GM06990 (cell line): ENCODE data around the gene RIC3.

ENCODE experiments used
- DNase-seq: peaks from one replicate; pipeline ENCODE4 v3.0.0-alpha.2; 2011; ENCODE audit not compliant: insufficient read length; ENCODE audit errors: extremely low read depth
- H3K27me3 ChIP-seq: replicated peaks from 2 replicates; pipeline ENCODE4 v1.6.0; 2011; ENCODE audit warnings: low read length; ENCODE audit not compliant: control insufficient read depth, insufficient read depth
- H3K36me3 ChIP-seq: 2 replicates; pipeline ENCODE4 v1.5.1; 2011; ENCODE audit warnings: low read length; ENCODE audit not compliant: control insufficient read depth, insufficient read depth
- H3K4me3 ChIP-seq: replicated peaks from 2 replicates; pipeline ENCODE4 v1.5.1; 2011; ENCODE audit warnings: low read depth, mild to moderate bottlenecking, control low read depth, low read length
- TF ChIP-seq, protein P1 (sequence below): IDR thresholded peaks from 2 replicates; pipeline ENCODE4 v1.5.1; 2011; ENCODE audit warnings: low read length, control low read depth, mild to moderate bottlenecking, inconsistent platforms; ENCODE audit not compliant: insufficient read depth, poor library complexity, severe bottlenecking

The RIC3 gene

DNA sequence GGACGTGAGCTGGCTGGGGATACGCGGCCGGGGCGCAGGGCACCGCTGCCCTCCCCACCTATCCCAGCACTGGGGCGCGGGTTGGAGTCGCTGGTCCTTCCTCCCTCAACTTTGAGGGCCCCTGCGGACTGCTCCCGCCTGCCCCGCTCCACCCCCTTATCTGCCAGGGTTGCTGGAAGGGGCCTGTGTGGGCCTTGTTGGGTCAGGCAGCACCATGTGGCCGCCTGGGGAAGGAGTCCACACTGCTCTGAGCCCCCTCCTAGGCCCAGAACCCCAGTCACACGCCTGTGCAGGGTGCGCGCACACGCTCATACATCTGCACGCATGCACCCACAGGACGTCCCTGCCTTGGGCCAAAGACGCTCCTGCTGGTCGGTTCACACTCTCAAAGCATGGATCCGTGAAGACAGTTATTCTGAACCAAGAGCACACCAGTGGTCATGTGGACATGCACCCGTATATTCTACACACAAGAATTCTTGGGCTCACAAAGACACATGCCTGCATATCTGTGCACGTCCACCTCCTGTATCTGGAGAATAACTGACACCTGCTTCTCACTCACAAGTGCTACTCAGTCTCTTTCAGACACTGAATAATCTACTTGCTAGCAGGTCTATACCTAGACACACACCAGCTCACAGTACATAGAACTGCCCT, 87.1 kb downstream of the RIC3 start:
- H3K4me3 ChIP-seq: no peak overlapping the region
- TF ChIP-seq, protein P1, sequence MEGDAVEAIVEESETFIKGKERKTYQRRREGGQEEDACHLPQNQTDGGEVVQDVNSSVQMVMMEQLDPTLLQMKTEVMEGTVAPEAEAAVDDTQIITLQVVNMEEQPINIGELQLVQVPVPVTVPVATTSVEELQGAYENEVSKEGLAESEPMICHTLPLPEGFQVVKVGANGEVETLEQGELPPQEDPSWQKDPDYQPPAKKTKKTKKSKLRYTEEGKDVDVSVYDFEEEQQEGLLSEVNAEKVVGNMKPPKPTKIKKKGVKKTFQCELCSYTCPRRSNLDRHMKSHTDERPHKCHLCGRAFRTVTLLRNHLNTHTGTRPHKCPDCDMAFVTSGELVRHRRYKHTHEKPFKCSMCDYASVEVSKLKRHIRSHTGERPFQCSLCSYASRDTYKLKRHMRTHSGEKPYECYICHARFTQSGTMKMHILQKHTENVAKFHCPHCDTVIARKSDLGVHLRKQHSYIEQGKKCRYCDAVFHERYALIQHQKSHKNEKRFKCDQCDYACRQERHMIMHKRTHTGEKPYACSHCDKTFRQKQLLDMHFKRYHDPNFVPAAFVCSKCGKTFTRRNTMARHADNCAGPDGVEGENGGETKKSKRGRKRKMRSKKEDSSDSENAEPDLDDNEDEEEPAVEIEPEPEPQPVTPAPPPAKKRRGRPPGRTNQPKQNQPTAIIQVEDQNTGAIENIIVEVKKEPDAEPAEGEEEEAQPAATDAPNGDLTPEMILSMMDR: no peak
- no peak for DNase-seq
- H3K36me3 ChIP-seq: no peaks in the 10 kb centered on the region
- H3K27me3 ChIP-seq: peaks cover 2% of the 10 kb centered on the region; the same call in 1 of the 2 replicates

DNA sequence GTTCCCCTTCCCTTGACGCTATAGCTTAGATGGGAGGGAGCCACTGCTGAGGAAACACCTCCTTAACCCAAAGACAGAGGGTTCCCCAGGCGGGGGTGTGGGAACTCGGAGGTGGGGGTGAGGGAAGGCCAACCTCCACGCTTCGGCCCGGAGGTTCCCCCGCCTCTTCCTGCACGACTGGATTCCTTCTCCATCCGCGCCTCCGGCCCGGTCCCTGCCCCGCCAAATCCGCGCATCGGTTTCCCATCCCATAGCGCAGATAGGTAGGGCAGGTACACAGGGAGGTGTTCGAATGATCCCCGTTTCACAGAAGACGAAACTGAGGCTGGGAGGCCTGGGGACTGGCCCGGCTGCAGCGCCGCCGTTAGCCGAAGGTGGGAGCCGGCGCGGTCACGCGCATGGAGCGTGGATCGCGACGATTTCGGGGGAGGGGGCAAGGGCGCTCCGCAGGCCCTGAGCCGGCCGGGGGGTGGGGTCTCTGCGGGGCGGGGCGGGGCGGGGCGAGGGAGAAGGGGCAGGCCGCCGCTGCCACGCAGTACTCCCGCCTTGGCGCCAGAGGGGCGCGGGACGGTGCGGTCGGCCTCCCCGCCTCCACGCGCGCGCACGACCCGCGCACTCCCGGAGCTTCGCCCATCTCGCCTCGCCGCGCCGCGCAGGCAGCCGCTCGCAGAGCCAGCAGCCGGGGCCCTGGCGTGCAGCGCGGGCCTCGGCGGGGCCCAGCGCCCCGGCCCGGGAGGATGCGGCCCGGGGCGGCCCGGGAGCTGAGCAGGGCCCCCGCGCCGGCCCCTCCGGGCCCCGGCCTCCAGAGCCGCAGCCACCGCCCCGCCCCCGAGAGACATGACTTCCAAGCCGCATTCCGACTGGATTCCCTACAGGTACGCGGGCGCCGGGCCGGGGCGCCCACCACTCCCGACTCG, 87.9 kb downstream of the RIC3 start, which contains the start of gene TUB:
TSS of gene TUB (plus strand) at position 538 of the 917 bp plus-strand sequence. CDS start at position 838, 300 bp downstream.
- Histone ChIP-seq H3K4me3 (no peak within 1 kb of the TSS; the same call in 1 of the 2 replicates), H3K27me3 (peaks cover 3% of the 10 kb centered on the region; the same call in 1 of the 2 replicates), H3K36me3 (no peaks in the 10 kb centered on the region)
- no peak for DNase-seq
- TF ChIP-seq, protein P1: no peak

DNA sequence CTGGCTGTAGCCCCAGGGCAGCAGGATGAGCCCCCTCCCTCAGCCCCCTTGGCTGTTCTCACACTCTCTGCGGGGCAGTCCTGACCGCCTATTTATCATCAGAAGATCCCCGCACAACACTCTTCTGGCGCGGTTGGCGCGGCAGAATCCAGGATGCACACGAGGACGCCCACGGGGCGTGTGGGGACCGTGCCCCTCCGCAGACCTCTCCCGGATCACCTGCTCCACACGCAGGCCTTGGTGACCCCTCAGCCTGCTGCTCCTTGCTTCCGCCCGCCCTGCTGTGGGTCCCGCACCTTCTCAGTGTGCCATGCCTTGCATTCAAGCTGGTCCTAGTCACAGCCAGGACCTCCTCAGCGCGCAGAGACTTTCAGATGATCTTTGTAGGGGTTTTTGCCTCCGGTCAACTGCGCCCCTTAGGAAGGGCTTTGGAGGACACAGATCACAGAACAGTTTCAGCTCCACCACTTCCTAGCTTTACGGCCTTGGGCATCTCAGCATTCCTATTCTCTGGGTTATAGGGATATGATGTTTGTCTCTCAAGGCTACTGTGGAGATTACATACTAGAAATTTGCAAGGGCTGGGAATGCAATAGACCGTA, 88.7 kb downstream of the RIC3 start:
- H3K36me3 ChIP-seq: no peaks in the 10 kb centered on the region
- H3K27me3 ChIP-seq: peaks cover 5% of the 10 kb centered on the region
- no peak overlapping the region for H3K4me3 ChIP-seq
- DNase-seq: no peak
- TF ChIP-seq, protein P1: no peak

DNA sequence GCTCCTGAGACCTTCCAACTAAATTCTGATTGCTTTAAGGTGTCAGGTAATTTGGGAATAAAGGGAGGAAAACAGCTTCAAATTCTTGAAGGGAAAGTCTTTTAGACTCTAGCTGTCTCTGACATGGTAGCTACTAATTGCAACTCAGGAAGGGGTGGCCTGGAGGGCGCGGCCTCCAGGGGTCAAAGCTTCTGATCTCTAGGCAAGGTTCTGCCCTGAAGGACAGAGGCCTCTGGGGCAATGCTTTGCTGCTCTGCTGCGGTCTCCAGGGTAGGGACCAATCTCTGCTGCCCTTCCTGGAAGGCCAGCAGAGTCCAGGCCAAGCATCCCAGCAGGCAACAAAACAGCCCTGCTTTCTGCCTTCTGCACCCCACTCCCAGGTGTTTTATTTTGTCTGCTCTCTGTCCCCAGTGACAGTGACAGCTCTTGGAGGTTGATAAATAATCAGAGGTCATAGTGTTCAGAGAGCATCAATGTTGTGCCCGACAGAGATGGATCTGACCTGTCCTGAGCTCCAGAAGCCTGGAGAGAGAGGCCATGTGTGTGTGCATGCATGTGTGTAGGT, 89.6 kb downstream of the RIC3 start:
- peaks cover 5% of the 10 kb centered on the region for H3K27me3 ChIP-seq
- DNase-seq: no peak
- TF ChIP-seq, protein P1: no peak
- H3K4me3 ChIP-seq: no peak overlapping the region
- H3K36me3 ChIP-seq: no peaks in the 10 kb centered on the region

DNA sequence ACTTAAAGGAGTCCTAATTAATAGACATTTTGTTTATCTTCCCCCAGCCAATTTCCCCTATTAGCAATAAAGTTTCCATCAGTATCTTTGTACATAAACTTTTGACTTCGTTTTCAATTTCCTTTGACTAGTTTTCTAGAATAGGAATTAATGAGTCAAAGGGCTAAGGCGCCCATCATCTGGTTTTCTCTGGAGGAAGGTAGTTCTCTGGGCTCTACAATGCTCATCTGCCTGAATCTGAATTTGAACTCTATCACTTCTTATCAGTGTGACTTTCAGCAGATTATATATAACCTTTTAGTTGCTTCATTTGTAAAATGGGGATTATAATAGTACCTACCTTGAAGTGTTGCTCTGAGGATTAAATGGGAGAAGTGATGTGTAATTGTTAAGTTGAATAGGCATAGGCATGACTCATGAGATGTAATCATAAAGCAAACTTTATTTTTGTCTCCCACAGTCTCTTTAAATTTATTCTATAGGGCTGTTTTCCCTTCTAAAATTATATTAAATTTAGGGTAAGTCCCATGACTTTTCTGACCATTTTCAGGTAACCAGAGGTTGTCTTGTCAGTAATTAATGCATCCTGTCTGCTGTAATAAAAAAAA, 93.6 kb downstream of the RIC3 start:
- H3K27me3 ChIP-seq: peaks cover 6% of the 10 kb centered on the region
- H3K4me3 ChIP-seq: no peak overlapping the region
- DNase-seq: no peak
- TF ChIP-seq, protein P1: no peak
- H3K36me3 ChIP-seq: no peaks in the 10 kb centered on the region
